Gastrocnemius medialis (tissue), 4 donors: ENCODE measurements around the gene SH3BGRL2. TPM values are rescaled to one million over a fixed set of nuclear protein-coding genes. Genes with fewer than 3 reads are reported as not detected.

Experiments
- ATAC-seq, 2 donors: fragments of 150-250 bp; one replicate each; pipeline ENCODE4 v1.9.1; 2016
- DNase-seq, 2 donors: peaks; one replicate each; pipeline ENCODE4 v3.0.0-alpha.2; 2019
- H3K27ac ChIP-seq, 4 donors: fragments of 200-600 bp; sonication (generic); 1 replicate in 1 of 4; 2 replicates in 3 of 4; pipeline ENCODE4 v1.5.1; 2016 to 2018; ENCODE audit warnings: mild to moderate bottlenecking in 2 of 4, moderate library complexity in 1 of 4
- H3K27me3 ChIP-seq, 3 donors: fragments of 200-600 bp; sonication (generic) in 2 of 3; 1 replicate in 1 of 3; 2 replicates in 2 of 3; pipeline versions ENCODE4 v1.5.1 to v1.6.0; 2016 to 2019; ENCODE audit warnings: mild to moderate bottlenecking in 1 of 3, moderate library complexity in 1 of 3
- H3K36me3 ChIP-seq, 2 donors: fragments of 200-600 bp; sonication (generic) in 1 of 2; one replicate each; pipeline ENCODE4 v1.5.1; 2017 to 2018
- H3K4me1 ChIP-seq, 2 donors: fragments of 200-600 bp; sonication (generic) in 1 of 2; one replicate each; pipeline ENCODE4 v1.5.1; 2016 to 2017; ENCODE audit warnings: mild to moderate bottlenecking in 2 of 2
- H3K4me3 ChIP-seq, 4 donors: fragments of 200-600 bp; sonication (generic) in 3 of 4; 1 replicate in 1 of 4; 2 replicates in 3 of 4; pipeline ENCODE4 v1.5.1; 2016 to 2019; ENCODE audit warnings: mild to moderate bottlenecking in 2 of 4
- H3K9me3 ChIP-seq, 3 donors: fragments of 200-600 bp; sonication (generic) in 2 of 3; 1 replicate in 1 of 3; 2 replicates in 2 of 3; pipeline ENCODE4 v1.5.1; 2016 to 2019
- POLR2A ChIP-seq, 2 donors: fragments of 450-650 bp; IDR thresholded peaks; one replicate each; pipeline ENCODE4 v1.6.1; 2017; ENCODE audit warnings: antibody characterized with exemption in 2 of 2, mild to moderate bottlenecking in 2 of 2, moderate library complexity in 2 of 2
- in situ Hi-C, 4 donors: fragments of 200-750 bp; cut with MboI; loops; one replicate each; pipeline versions ENCODE4 v1.15.0 to v1.8.0; 2017; ENCODE audit warnings: low sequenced_read_pairs in 4 of 4
- intact Hi-C: fragments of 100-400 bp; cut with DNase I; formaldehyde crosslinking; loops from one replicate; pipeline ENCODE4 v1.15.1; 2023; ENCODE audit warnings: low total_unique reads
- total RNA-seq, 4 donors: library from RNA; depleted of rRNA; stranded (reverse); fragments of >200 nt; gene quantifications; one replicate each; pipeline versions ENCODE4 v1.1.0 to v1.2.3, GENCODE V29; 2016
- TF ChIP-seq, protein P1 (sequence below), 5 experiments: fragments of 450-650 bp in 3 of 5; fragments of 200-600 bp in 2 of 5; sonication (generic) in 2 of 5; IDR thresholded peaks in 4 of 5; conservative IDR thresholded peaks in 1 of 5; 1 replicate in 4 of 5; 2 replicates in 1 of 5; pipeline ENCODE4 v1.5.1; 2016 to 2019; ENCODE audit warnings: antibody characterized with exemption in 5 of 5, mild to moderate bottlenecking in 3 of 5, moderate library complexity in 3 of 5

The SH3BGRL2 gene
- total RNA-seq, 4 donors from 2014 or later = 8.0 to 15.7 (median 9.1) TPM

- ATAC-seq (no peak), DNase-seq (no peak)
- H3K36me3 ChIP-seq = peaks cover 0 to 4% of the 10 kb centered on the region in 2 donors
- in situ Hi-C loops (no loop called here), intact Hi-C loops (no loop called here)
- no peak overlapping the region for H3K4me3 ChIP-seq
- H3K27me3 ChIP-seq = no peaks in the 10 kb centered on the region
- H3K4me1 ChIP-seq = no peaks in the 10 kb centered on the region
- TF ChIP-seq, protein P1, sequence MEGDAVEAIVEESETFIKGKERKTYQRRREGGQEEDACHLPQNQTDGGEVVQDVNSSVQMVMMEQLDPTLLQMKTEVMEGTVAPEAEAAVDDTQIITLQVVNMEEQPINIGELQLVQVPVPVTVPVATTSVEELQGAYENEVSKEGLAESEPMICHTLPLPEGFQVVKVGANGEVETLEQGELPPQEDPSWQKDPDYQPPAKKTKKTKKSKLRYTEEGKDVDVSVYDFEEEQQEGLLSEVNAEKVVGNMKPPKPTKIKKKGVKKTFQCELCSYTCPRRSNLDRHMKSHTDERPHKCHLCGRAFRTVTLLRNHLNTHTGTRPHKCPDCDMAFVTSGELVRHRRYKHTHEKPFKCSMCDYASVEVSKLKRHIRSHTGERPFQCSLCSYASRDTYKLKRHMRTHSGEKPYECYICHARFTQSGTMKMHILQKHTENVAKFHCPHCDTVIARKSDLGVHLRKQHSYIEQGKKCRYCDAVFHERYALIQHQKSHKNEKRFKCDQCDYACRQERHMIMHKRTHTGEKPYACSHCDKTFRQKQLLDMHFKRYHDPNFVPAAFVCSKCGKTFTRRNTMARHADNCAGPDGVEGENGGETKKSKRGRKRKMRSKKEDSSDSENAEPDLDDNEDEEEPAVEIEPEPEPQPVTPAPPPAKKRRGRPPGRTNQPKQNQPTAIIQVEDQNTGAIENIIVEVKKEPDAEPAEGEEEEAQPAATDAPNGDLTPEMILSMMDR (IDR thresholded peaks at IDR 0.05 in 4 of 5, conservative IDR thresholded peaks at IDR 0.05 in 1 of 5) = no peak
- TF ChIP-seq POLR2A (IDR thresholded peaks at IDR 0.05) = no peak
- H3K9me3 ChIP-seq = no peaks in the 10 kb centered on the region
- H3K27ac ChIP-seq = no peak overlapping the region
These were observed 73.1 kb downstream of the SH3BGRL2 start for GRCh38 chr6:79704200-79704599.

DNA sequence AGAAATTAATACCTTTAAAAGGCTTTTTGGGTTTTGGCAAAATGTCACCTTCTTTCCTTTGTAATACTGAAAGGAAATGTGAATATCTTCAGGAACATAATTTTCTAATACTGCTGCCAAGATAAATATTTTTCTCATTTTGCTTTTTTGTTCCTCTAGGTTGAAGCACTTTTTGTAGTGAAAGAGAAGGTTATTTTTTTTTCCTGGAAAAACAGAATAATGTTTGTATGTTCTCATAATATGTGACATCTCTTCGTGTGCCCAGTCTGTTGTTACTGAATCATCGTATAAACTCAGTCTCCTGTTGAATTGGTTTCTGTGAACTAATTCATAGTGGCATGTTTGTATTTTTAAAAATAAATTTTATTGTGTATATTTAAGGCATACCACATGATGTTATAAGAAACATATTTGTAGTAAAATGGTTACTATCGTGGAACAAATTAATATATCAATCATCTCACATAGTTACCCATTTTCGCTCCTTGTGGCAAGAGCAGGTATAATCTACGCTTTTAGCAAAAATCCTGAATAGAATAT, 74.4 kb downstream of the SH3BGRL2 start:
- no peak for ATAC-seq
- no peak overlapping the region for H3K4me3 ChIP-seq
- TF ChIP-seq POLR2A (IDR thresholded peaks at IDR 0.05) = no peak
- TF ChIP-seq, protein P1 (IDR thresholded peaks at IDR 0.05 in 4 of 5, conservative IDR thresholded peaks at IDR 0.05 in 1 of 5) = no peak

DNA sequence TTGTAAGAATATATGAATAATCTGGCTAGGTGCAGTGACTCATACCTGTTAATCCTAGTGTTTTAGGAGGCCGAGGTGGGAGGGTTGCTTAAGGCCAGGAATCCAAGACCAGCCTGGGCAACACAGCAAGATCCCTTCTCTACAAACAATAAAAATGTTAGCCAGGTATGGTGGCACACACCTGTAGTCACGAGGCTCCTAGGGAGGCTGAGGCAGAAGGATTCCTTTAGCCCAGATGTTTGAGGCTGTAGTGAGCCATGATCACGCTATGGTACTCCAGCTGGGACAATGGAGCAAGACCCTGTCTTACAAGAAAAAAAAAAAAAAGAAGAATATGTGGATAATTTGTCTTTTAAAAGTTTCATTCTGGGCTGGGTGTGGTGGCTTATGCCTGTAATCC, 75.4 kb downstream of the SH3BGRL2 start:
- Histone ChIP-seq H3K36me3 (no peaks in the 10 kb centered on the region), H3K27me3 (no peaks in the 10 kb centered on the region), H3K27ac (no peak overlapping the region), H3K4me1 (no peaks in the 10 kb centered on the region), H3K9me3 (no peaks in the 10 kb centered on the region), H3K4me3 (no peak overlapping the region)
- TF ChIP-seq POLR2A (IDR thresholded peaks at IDR 0.05) = no peak
- TF ChIP-seq, protein P1 (IDR thresholded peaks at IDR 0.05 in 4 of 5, conservative IDR thresholded peaks at IDR 0.05 in 1 of 5) = no peak
- intact Hi-C loops = no loop called here
- in situ Hi-C loops = no loop called here
- no peak for ATAC-seq
- DNase-seq = no peak

More for the DNA sequence above, 74.4 kb downstream of the SH3BGRL2 start:
- peak overlapping the region in 1 of 4 donors; percentile 24 for H3K27ac ChIP-seq
- DNase-seq = no peak
- no peaks in the 10 kb centered on the region for H3K4me1 ChIP-seq
- H3K36me3 ChIP-seq = no peaks in the 10 kb centered on the region
- no peaks in the 10 kb centered on the region for H3K9me3 ChIP-seq
- in situ Hi-C loops = no loop called here
- intact Hi-C loops = no loop called here
- no peaks in the 10 kb centered on the region for H3K27me3 ChIP-seq

GRCh38 chr6:79707621-79708020, 76.5 kb downstream of the SH3BGRL2 start:
- Histone ChIP-seq H3K27ac (no peak overlapping the region), H3K36me3 (no peaks in the 10 kb centered on the region), H3K4me3 (no peak overlapping the region), H3K4me1 (peaks cover 0 to 6% of the 10 kb centered on the region in 2 donors), H3K9me3 (no peaks in the 10 kb centered on the region), H3K27me3 (no peaks in the 10 kb centered on the region)
- ATAC-seq (no peak), DNase-seq (no peak)
- TF ChIP-seq, protein P1 (IDR thresholded peaks at IDR 0.05 in 4 of 5, conservative IDR thresholded peaks at IDR 0.05 in 1 of 5) = no peak
- no peak for TF ChIP-seq POLR2A (IDR thresholded peaks at IDR 0.05)
- intact Hi-C loops = no loop called here
- in situ Hi-C loops = no loop called here
